Measurements from ENCODE around the gene SCAF4.

SCAF4 gene

DNA sequence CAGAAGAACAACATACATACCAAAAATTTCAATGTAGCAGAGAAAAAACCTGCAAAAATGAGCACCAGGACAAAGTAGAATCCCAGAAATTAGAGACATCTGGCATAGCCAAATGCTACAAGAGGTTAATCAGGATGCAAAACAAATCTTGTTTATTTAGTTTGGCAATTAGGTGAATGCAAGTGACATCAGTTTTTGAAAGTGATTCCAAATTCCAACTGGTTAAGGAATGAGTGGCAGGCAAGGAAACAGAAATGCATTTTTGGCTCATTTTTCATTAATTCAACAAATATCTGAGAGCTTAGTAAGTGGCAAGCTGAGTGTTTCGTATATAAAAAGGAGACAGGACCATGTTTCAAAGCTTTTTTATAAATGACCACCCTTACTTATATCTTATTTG lies 21.3 kb downstream of the SCAF4 start:
- DNase-seq = no peak

- no peak for DNase-seq
Observed at GRCh38 chr21:31708541-31708940, 23.4 kb downstream of the SCAF4 start.

GRCh38 chr21:31707499-31707898 lies 24.4 kb downstream of the SCAF4 start:
- DNase-seq = no peak

GRCh38 chr21:31706562-31706961 lies 25.4 kb downstream of the SCAF4 start:
- no peak for DNase-seq

DNA sequence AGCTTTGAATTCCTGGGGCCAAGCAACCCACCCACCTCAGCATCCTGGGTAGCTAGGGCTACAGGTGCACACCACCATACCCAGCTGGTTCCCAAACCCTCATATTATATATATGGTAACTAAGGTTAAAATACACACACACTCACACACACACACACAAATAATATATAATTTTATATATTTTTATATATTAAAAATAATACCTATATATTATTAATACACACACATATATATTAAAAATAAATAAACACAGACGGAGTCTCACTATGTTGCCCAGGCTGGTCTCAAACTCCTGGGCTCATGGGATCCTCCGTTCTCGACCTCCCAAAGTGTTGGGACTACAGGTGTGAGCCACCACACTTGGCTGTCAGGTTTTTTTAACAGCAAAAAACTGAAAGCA lies 31.9 kb downstream of the SCAF4 start:
- DNase-seq = no peak

GRCh38 chr21:31698461-31698860 lies 33.5 kb downstream of the SCAF4 start:
- DNase-seq = no peak

DNA sequence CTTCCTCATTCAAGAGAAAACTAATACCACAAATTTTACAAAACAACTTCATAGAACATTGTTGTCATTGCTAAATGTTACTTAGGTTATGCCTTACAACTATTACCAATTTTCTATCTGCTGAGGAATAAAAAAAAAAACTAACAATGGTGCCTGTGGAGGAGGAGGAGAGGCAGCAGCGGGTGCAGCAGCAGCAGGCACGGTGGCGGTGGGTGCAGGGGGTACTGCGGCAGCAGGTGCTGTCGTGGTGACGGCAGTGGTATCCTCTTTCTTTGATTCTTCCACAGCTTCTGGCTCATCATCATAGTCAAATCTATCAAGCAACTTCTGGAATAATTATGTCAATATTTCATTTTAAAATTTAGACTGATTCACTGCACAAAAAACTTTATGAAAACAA lies 35.5 kb downstream of the SCAF4 start:
- DNase-seq = no peak

DNA sequence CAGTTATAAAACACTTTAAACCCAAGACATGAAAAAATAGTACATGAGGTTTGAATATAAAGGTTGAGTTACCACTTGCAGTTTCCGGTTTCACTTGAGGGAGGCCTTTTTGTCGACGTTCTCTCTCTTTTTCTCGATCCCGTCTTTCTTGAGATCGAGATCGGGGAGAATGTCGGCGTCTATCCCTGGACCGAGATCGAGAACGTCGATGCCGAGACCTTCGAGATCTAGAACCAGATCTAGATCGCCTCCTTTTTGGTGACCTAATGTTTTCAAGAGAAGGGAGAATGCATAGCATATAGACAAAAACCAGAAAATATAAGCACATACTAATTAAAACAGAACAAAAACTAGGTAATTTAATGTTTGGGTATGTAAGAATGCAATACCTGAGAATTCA lies 38.7 kb downstream of the SCAF4 start:
- DNase-seq = no peak

- no peak for DNase-seq
Observed at GRCh38 chr21:31688603-31689368, 43.1 kb downstream of the SCAF4 start.

- DNase-seq = no peak
Observed at GRCh38 chr21:31687108-31687507, 44.8 kb downstream of the SCAF4 start.

GRCh38 chr21:31686272-31686915 lies 45.5 kb downstream of the SCAF4 start:
- no peak for DNase-seq

GRCh38 chr21:31684918-31685317 lies 47.0 kb downstream of the SCAF4 start:
- DNase-seq = no peak

GRCh38 chr21:31683029-31683428 lies 48.9 kb downstream of the SCAF4 start:
- DNase-seq = no peak

DNA sequence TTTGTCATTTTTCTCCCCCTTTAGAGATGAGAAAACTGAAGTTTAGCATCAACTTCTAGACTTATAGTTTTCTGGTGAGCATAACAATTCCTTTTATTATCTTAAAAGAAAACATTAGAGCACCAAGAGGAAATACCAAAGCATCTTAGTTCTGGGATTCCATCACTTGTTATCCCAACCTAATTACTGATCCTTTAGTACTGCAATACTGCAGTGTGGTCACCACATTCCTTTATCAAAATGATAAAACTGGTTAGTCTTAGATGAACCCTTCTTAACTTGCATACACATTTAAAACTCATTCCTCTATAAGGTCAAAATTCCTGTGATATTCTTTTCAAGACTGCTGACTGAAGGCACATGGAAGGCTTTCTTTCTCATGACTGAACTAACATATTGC lies 49.3 kb downstream of the SCAF4 start:
- no peak for DNase-seq

- no peak for DNase-seq
Observed at GRCh38 chr21:31678478-31678877, 53.4 kb downstream of the SCAF4 start.

- DNase-seq = no peak
Observed at GRCh38 chr21:31677047-31677446, 54.9 kb downstream of the SCAF4 start.

DNA sequence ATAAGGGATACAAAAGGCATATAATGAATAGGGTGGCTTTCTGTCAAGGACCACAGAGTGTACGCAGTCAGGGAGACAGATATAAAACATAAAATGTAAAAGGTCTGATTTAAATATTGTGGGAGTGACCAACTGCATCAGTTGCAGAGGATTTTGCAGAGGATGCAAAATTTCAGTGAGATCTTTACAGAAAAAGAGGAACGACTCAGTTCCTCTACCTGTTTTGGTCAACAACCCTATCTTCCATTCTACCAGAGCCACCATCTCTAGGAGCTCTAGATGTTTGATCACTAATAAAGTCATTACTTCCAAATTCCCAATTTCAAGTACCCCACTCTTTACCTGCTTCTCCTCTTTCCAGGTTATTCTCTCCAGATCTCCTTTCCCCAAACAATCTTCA lies 56.0 kb downstream of the SCAF4 start:
- no peak for DNase-seq

DNA sequence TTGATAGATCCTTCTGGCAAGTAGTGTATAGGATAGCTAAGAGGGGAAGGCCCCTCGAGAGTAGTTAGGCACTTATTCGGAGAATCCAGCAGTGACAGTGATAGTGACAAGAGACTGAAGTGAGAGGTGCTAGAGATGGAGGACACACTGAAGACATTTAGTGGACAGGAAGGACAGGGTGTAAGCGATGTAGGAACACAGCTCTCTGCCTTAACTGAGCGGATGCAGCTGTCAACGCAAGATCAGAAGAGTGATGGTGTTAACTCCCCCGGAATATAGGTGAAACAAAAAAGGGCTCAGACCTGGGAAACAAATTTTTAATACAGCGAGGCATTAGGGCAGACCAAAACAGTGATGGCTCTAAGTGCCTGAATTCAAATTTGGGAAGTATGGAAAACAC lies 56.6 kb downstream of the SCAF4 start:
- no peak for DNase-seq

DNA sequence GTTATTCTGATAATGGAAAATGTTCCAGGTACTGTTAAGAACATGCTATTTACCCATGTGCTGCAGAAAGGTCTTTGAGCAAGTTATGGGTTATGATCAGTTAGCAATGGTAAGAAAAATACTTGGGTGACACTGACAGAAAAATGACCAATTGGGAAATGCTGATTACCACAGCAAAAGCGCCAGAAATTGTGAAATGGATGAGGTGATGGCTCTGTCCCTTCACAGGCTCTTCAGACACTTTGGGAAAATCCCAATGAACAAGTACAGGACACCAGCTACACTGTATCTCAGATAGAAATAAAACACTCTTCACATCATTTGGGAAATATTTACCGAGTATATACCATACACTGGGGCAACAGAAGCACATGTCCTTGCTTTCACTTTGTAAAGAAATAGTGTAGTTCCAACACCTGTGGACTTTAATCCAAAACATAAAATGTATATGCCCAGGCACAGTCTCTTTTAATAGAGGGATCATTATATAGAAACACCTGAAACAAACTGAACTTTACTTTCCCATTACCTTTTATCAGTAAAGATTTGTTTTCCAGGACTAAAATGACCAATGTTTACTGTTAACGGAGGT lies 58.5 kb downstream of the SCAF4 start:
- no peak for DNase-seq

DNA sequence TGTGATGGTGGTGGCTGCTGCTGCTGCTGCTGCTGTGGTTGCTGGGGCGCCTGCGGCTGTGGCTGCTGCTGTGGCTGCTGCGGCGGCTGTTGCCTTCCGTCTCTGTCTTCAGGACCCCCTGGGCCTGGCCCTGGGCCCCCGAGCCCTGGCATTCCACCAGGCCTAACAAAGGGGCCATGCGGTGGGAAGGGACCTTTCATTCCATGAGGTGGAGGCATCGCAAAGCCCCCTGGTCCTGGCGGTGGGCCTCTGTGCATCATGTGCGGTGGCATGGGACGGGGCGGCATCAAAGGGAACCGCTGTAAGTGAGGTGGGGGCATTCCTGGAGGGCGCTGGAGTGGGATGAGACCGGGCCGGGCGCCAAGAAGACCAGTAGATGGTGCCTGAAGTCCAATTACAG lies 60.0 kb downstream of the SCAF4 start:
- DNase-seq = no peak

DNA sequence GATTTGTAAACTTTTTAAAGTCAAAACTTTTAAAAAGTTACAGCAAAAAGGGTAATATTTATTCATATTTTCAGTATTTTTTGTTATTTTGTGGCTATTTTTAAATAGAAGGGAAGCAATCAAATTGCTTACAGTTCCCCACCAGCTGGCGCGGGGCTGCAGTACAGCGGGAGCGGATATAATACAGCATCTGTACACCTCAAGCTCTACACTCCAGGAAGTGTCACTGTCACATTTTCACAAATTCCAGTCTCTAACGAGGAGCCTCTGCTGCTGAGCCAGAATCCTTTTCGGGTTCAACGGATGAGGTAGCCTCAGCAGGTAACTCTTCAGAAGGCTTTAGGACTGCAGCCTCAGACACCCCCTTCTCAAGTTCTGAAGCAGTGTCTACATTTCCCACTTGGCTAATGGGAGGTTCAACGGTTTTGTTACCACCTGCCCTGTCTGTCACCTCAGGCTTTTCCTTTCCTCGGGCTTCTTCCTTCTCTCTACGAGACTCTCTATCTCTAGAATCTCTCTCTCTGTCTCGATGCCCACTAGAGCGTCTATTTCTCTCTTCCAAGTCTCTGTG lies 60.7 kb downstream of the SCAF4 start:
- no peak for DNase-seq

- no peak for DNase-seq
Observed at GRCh38 chr21:31670070-31670469, 61.8 kb downstream of the SCAF4 start.

GRCh38 chr21:31668651-31669491 lies 63.0 kb downstream of the SCAF4 start:
- no peak for DNase-seq
